Measurements from ENCODE around the gene HDAC11. TPM values are rescaled to one million over a fixed set of nuclear protein-coding genes. Genes with fewer than 3 reads are reported as not detected.

Gene HDAC11
- total RNA-seq, 2 donors from 2014 or later, result 19.4 to 26.9 TPM

DNA sequence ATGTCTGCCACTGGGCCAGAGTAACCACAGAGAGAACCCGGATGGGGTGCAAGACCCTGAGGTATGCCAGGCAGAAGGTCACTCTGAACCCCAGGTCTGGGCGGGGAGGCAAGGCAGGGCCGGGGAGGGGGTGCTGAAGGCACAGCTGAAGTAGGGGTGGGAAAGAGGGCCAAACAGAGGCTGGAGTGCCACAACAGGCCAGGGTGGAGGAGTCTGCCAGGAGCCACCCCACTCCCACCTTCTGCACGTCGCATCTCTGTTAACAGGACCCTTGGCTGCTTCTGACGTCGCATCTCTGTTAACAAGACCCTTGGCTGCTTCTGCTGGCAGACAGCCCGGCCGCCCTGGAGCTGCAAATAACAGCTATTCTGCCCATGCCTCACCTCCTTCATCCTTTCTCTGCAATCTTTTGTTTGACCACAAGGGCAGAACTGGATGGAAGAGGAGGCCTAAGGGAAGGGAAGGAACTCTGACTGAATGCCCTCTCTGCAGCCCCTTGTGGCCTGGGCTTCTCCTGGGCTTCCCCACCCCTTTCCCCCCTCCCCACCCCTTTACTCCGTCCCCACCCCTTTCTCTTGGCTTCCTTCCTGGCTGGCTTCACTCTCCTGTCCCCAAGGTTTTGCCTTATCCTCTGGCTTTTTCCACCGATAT lies 48.2 kb downstream of the HDAC11 start:
- Histone ChIP-seq H3K27me3 (replicated peaks; ENCODE audit: insufficient read depth) (no peaks in the 10 kb centered on the region), H3K27ac (no peak overlapping the region), H3K9me3 (no peaks in the 10 kb centered on the region), H3K36me3 (no peaks in the 10 kb centered on the region), H3K4me1 (replicated peaks) (no peaks in the 10 kb centered on the region), H3K4me3 (no peak overlapping the region)
- intact Hi-C loops (cut with DNase I), result no loop called here
- 60% methylated on average over 11 of the region's 11 CpGs for WGBS
- DNase-seq (ENCODE audit: low spot score), result no peak
- TF ChIP-seq POLR2A (IDR thresholded peaks at IDR 0.05), result no peak
- TF ChIP-seq, protein P1, sequence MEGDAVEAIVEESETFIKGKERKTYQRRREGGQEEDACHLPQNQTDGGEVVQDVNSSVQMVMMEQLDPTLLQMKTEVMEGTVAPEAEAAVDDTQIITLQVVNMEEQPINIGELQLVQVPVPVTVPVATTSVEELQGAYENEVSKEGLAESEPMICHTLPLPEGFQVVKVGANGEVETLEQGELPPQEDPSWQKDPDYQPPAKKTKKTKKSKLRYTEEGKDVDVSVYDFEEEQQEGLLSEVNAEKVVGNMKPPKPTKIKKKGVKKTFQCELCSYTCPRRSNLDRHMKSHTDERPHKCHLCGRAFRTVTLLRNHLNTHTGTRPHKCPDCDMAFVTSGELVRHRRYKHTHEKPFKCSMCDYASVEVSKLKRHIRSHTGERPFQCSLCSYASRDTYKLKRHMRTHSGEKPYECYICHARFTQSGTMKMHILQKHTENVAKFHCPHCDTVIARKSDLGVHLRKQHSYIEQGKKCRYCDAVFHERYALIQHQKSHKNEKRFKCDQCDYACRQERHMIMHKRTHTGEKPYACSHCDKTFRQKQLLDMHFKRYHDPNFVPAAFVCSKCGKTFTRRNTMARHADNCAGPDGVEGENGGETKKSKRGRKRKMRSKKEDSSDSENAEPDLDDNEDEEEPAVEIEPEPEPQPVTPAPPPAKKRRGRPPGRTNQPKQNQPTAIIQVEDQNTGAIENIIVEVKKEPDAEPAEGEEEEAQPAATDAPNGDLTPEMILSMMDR (IDR thresholded peaks at IDR 0.05), result no peak
- TF ChIP-seq POLR2AphosphoS5 (IDR thresholded peaks at IDR 0.05), result no peak

DNA sequence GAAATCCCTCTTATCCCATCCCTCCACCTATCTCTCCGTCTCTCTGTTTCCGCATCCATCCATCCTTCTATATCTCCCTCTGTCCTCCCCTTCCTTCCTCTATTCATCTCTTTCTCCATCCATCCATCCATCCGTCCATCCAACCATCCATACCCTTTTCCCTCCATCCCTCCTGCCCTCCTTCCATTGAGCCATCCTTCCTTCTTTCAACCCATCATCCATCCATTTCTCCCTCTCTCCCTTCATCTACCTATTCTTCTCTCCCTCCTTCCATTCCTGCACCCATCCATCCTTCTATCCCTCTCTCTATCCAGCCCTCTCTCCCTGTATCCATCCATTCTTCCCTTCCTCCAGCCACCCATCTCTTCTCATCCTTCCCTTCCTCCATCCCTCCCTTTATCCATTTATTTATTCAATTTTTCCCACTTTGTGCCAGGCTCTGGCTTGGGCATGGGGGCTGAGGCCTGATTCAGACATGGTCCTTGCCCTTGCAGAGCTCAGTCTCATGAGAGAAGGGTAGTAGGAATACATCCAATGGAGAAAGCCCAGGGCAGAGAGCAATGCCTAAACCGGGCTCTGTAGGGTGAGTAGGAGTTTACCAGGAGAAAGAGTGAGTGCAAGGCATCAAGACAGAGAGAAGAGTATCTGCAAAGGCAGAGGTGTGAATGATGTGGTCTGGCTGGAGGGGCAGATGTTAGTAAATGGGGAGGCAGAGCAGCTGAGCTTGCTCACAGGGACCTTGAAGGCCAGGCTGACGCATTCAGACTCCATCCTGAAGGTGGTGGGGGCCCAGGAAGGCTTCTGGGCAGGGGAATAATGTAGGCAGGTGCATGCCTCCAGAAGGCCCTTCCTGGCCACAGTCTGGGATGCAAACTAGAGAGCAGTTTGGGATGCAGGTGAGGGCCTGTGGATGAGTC lies 49.3 kb downstream of the HDAC11 start:
- H3K4me3 ChIP-seq, result no peak overlapping the region
- H3K36me3 ChIP-seq, result no peaks in the 10 kb centered on the region
- no peaks in the 10 kb centered on the region for H3K4me1 ChIP-seq (replicated peaks)
- no peak overlapping the region for H3K27ac ChIP-seq
- TF ChIP-seq, protein P1 (IDR thresholded peaks at IDR 0.05), result no peak
- TF ChIP-seq POLR2A (IDR thresholded peaks at IDR 0.05) (no peak), POLR2AphosphoS5 (IDR thresholded peaks at IDR 0.05) (no peak)
- 89% methylated on average over 5 of the region's 5 CpGs for WGBS
- intact Hi-C loops (cut with DNase I), result no loop called here
- no peaks in the 10 kb centered on the region for H3K9me3 ChIP-seq
- H3K27me3 ChIP-seq (replicated peaks; ENCODE audit: insufficient read depth), result no peaks in the 10 kb centered on the region
- DNase-seq (ENCODE audit: low spot score), result no peak

DNA sequence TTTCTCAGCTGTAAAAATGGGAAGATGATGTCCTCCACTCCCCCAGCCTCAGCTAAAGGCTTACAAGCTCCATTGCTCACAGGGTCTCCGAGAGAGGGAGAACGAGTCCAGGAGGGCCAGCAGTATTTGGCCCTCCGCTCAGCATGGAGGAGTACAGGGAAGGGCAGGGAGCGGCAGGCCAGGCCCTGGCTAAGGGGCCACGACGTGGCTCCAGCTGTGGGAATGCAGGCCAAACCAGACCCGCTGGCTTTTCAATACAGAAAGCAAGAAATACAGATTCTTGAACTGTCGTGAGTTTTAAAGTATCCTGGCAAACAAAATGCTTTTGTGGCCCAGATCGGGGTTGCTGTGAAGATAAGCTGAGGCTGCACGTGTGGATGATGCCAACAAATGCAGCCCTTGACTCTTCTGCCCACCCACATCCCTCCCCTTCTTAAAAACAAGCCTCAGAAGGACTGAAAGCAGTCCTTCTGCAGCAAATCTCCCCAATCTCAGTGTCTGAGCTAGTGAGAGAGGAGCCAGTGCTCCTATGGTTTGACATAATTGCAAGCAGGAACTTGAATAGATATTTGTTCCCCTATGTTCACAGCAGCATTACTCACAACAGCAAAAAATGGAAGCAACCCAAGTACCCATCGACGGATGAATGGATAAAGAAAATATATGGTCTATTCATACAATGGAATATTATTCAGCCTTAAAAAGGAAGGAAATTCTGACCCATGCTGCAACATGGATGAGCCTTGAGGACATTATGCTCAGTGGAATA lies 50.3 kb downstream of the HDAC11 start:
- Histone ChIP-seq H3K9me3 (no peaks in the 10 kb centered on the region), H3K36me3 (no peaks in the 10 kb centered on the region), H3K27ac (no peak overlapping the region), H3K4me3 (no peak overlapping the region), H3K4me1 (replicated peaks) (no peaks in the 10 kb centered on the region), H3K27me3 (replicated peaks; ENCODE audit: insufficient read depth) (no peaks in the 10 kb centered on the region)
- TF ChIP-seq, protein P1 (IDR thresholded peaks at IDR 0.05), result no peak
- TF ChIP-seq POLR2AphosphoS5 (IDR thresholded peaks at IDR 0.05) (no peak), POLR2A (IDR thresholded peaks at IDR 0.05) (no peak)
- DNase-seq (ENCODE audit: low spot score), result no peak
- intact Hi-C loops (cut with DNase I), result no loop called here
- WGBS, result 65% methylated on average over 12 of the region's 12 CpGs

DNA sequence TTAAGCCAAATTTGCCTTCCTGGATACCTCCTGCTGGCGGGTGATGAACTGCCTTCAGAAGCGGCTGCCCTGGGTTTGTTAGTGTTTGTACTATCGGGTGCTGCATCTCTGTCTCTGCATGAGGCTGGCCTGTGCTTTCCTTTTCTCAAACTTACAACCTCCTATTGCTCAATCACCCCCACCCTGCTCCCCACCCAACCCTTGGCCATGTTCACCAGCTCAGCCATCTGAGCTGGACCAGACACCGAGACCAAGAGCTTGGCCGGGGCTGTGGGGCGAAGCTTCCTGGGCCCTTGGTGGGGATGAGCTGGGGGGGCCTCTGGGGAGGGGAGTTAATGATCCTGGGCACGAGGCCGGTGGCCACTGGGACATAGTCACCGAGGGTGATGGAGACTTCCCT lies 52.0 kb downstream of the HDAC11 start:
- 72% methylated on average over 9 of the region's 9 CpGs for WGBS
- Histone ChIP-seq H3K9me3 (no peaks in the 10 kb centered on the region), H3K4me3 (no peak overlapping the region), H3K27ac (no peak overlapping the region), H3K4me1 (replicated peaks) (no peaks in the 10 kb centered on the region), H3K27me3 (replicated peaks; ENCODE audit: insufficient read depth) (no peaks in the 10 kb centered on the region), H3K36me3 (no peaks in the 10 kb centered on the region)
- intact Hi-C loops (cut with DNase I), result no loop called here
- TF ChIP-seq POLR2AphosphoS5 (IDR thresholded peaks at IDR 0.05), result no peak
- TF ChIP-seq, protein P1 (IDR thresholded peaks at IDR 0.05), result no peak
- no peak for TF ChIP-seq POLR2A (IDR thresholded peaks at IDR 0.05)
- DNase-seq (ENCODE audit: low spot score), result no peak

All from prostate gland (tissue), 2 donors.